Measurements from ENCODE around the gene CDC27.
"Not testable (repeated sequence)": the region's sequence is repeated elsewhere in the genome, so short reads cannot be mapped to it uniquely, and the experiment has no call there.

Gene CDC27

DNA sequence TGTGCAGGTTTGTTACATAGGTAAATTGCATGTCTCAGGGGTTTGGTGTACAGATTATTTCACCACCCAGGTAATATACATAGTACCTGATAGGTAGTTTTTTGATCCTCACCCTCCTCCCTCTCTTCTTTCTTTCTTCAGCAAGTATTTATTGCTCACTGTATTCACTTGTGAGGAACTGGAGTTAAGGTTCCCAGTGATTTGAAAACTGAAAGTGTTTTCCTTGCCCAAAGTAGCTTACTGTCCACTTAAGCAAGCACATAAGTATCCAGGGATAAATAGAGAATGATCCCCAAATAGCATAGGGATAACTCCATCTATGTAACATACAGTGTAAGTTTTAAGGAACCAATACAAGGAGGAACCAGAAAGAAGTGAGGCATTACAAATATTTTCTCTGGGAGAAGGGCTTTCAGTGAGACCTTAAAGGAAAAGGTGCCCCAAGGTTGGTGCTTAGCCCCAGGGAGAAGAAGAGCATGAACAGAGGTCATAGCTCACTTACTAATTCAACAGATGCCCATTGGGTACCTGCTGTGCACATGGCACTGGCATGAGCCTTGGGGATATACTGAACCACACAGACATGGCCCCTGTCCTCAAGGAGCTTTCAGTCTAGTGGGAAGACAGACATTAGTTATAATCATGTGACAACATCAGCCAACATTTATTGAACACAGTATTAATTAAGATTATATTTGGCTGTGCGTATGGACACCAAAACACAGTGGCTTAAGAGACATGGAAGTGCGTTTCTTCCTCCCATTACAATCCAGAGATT is 37.0 kb upstream of the CDC27 start:
- DNase-seq (ENCODE audit: low read depth, low spot score), result peak; percentile 43
- in situ Hi-C loops (cut with HindIII; ENCODE audit: low sequenced_read_pairs), result no loop called here
- TF ChIP-seq, protein P1, sequence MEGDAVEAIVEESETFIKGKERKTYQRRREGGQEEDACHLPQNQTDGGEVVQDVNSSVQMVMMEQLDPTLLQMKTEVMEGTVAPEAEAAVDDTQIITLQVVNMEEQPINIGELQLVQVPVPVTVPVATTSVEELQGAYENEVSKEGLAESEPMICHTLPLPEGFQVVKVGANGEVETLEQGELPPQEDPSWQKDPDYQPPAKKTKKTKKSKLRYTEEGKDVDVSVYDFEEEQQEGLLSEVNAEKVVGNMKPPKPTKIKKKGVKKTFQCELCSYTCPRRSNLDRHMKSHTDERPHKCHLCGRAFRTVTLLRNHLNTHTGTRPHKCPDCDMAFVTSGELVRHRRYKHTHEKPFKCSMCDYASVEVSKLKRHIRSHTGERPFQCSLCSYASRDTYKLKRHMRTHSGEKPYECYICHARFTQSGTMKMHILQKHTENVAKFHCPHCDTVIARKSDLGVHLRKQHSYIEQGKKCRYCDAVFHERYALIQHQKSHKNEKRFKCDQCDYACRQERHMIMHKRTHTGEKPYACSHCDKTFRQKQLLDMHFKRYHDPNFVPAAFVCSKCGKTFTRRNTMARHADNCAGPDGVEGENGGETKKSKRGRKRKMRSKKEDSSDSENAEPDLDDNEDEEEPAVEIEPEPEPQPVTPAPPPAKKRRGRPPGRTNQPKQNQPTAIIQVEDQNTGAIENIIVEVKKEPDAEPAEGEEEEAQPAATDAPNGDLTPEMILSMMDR (IDR thresholded peaks at IDR 0.05; ENCODE audit: low read depth, low read length), result no peak
- H3K4me3 ChIP-seq (ENCODE audit: low read depth, low read length), result no peak overlapping the region

DNA sequence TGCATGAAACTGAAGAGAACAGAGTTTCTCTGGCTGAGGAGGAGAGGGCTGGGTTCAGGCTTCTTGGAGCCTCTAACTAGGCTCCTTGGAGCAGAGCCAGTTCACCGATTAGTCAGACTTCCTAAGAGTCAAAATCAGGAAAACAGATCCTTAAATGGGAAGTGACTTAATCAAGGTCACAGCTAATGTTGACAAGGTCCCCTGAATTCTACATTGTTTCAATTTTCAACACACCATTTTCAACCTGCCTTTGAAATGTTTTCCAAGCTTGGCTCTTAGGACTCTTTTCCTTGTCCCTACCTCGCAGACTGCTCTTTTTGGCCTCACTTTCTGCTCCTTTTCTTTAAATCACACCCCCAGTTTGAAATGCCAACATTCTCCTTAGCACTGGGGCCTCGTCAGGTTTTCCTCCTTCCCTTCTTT is 36.4 kb upstream of the CDC27 start:
- no peak overlapping the region for H3K4me3 ChIP-seq (ENCODE audit: low read depth, low read length)
- in situ Hi-C loops (cut with HindIII; ENCODE audit: low sequenced_read_pairs), result no loop called here
- peak; percentile 92 for DNase-seq (ENCODE audit: low read depth, low spot score)
- TF ChIP-seq, protein P1 (IDR thresholded peaks at IDR 0.05; ENCODE audit: low read depth, low read length), result no peak

DNA sequence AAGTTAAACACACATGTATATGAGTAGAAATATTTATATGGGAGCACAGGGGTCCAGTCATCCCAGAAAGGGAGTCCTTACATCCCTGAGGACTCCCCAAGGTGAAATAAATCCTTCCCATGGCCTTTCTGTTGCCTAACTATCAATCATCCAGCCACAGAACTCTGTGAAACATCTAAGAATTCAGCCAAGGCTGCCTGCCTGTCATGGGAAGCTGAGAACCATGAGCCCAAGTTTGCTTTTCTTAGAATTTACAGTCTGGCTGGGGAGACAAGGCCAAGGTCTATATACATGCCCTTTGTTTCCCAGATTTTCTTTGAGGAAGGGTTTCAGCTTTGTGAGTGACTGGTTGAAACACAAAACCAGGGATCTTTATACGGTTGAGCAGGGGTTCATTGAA is 35.9 kb upstream of the CDC27 start:
- TF ChIP-seq, protein P1 (IDR thresholded peaks at IDR 0.05; ENCODE audit: low read depth, low read length), result no peak
- no peak for DNase-seq (ENCODE audit: low read depth, low spot score)
- H3K4me3 ChIP-seq (ENCODE audit: low read depth, low read length), result no peak overlapping the region
- in situ Hi-C loops (cut with HindIII; ENCODE audit: low sequenced_read_pairs), result no loop called here

DNA sequence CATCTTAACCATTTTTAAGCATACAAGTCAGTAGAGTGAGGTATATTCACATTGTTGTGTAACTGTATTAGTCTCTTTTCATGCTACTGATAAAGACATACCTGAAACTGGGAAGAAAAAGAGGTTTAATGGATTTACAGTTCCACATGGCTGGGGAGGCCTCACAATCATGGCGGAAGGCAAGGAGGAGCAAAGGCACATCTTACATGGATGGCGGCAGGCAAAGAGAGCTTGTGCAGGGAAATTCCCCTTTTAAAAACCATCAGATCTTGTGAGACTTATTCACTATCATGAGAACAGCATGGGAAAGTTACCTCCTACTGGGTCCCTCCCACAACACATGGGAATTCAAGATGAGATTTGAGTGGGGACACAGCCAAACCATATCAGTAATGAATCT is 35.0 kb upstream of the CDC27 start:
- in situ Hi-C loops (cut with HindIII; ENCODE audit: low sequenced_read_pairs); DNase-seq (ENCODE audit: low read depth, low spot score); H3K4me3 ChIP-seq (ENCODE audit: low read depth, low read length): not testable (repeated sequence)

DNA sequence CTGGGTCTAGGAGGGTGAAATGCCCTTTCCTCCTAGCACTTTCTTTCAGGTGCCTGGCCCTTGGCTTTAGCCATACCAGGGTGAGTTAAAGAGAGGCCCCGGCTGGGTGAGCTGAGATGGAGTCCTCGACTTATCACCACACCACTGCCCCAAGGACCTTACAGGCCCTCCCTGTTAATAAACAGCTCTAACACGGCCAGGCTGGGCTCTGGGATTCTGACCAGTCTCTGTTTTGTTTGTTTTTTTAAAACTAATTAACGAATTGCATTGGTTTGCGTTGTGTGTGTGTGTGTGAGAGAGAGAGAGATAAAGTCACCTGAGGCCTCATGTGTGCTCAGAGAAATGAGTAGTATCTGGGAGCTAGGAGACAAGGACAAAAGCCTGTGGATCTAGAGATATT is 34.4 kb upstream of the CDC27 start:
- in situ Hi-C loops (cut with HindIII; ENCODE audit: low sequenced_read_pairs), result no loop called here
- no peak for DNase-seq (ENCODE audit: low read depth, low spot score)
- TF ChIP-seq, protein P1 (IDR thresholded peaks at IDR 0.05; ENCODE audit: low read depth, low read length), result no peak
- no peak overlapping the region for H3K4me3 ChIP-seq (ENCODE audit: low read depth, low read length)

DNA sequence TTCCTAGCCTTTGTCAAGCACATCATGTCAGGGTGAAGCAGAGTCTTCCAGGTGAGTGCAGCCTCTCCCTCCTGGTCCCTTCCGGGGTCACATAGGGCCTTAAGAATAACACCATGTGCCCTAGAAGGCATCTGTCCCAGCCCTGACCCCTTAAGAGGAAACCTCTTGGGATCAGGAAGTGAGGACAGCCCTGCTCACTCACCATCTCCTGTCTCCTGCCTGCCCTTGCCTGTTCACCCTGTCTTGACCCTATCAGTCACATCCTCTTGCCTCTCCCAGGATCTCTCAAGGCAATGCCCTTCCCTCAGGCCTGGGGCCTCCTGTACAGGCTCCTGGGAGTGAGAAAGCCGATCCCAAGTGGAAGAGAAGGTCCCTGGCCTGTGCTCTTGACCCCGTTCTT is 33.9 kb upstream of the CDC27 start:
- H3K4me3 ChIP-seq (ENCODE audit: low read depth, low read length), result no peak overlapping the region
- no peak for DNase-seq (ENCODE audit: low read depth, low spot score)
- TF ChIP-seq, protein P1 (IDR thresholded peaks at IDR 0.05; ENCODE audit: low read depth, low read length), result no peak
- in situ Hi-C loops (cut with HindIII; ENCODE audit: low sequenced_read_pairs), result no loop called here

DNA sequence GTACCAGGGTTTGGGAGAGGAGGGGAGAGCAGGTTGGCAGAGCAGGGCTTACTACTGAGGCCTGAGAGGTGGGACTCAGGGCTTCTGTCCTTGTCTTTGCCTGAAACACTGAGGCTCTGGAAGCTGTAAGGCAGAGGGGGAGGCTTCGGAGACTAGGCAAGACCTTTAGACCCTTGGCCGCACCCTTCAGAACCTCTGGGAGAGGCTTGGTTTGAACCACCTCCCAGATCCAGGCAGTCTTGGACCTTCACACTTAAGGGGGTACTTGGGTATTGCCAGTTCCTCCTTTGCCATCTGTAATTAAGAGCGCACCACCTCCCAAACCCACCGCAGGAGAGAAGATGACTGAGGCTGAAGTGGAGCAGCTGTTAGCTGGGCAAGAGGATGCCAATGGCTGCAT is 33.0 kb upstream of the CDC27 start:
- TF ChIP-seq, protein P1 (IDR thresholded peaks at IDR 0.05; ENCODE audit: low read depth, low read length), result no peak
- in situ Hi-C loops (cut with HindIII; ENCODE audit: low sequenced_read_pairs), result no loop called here
- DNase-seq (ENCODE audit: low read depth, low spot score), result no peak
- H3K4me3 ChIP-seq (ENCODE audit: low read depth, low read length), result no peak overlapping the region
